Natural killer cell (primary cell): ENCODE results near the gene PIEZO1. TPM values are rescaled to one million over a fixed set of nuclear protein-coding genes. Genes with fewer than 3 reads are reported as not detected.

Experiments used
- ATAC-seq, 3 donors: fragments of 150-1000 bp in 2 of 3; fragments of 200-7000 bp in 1 of 3; cut with Tn5 transposase; 1 replicate in 1 of 3; 2 replicates in 2 of 3; pipeline ENCODE4 v1.10.0; 2021; ENCODE audit warnings: mild to moderate bottlenecking in 2 of 3, moderate library complexity in 2 of 3
- DNase-seq, 2 donors: peaks; one replicate each; pipeline versions ENCODE4 v3.0.0 to v3.0.0-alpha.2; 2013 to 2021; ENCODE audit warnings: mixed read lengths in 1 of 2
- H3K27ac ChIP-seq: one replicate; pipeline ENCODE4 v1.5.1; 2013; ENCODE audit warnings: mild to moderate bottlenecking, low read length
- H3K27me3 ChIP-seq: one replicate; pipeline ENCODE4 v1.6.1; 2013; ENCODE audit warnings: low read length; ENCODE audit not compliant: control insufficient read depth, insufficient read depth
- H3K36me3 ChIP-seq: one replicate; pipeline ENCODE4 v1.6.1; 2013; ENCODE audit warnings: low read length; ENCODE audit not compliant: control insufficient read depth, insufficient read depth
- H3K4me1 ChIP-seq: one replicate; pipeline ENCODE4 v1.6.1; 2013; ENCODE audit warnings: low read length; ENCODE audit not compliant: control insufficient read depth, insufficient read depth
- H3K4me3 ChIP-seq: one replicate; pipeline ENCODE4 v1.5.1; 2013; ENCODE audit warnings: low read length
- H3K9me3 ChIP-seq: one replicate; pipeline ENCODE4 v1.6.1; 2013; ENCODE audit warnings: low read length; ENCODE audit not compliant: control insufficient read depth, insufficient read depth
- H3K27ac Mint-ChIP-seq, 2 donors: one replicate each; pipeline ENCODE4 v1.8.0; 2022; ENCODE audit warnings: mild to moderate bottlenecking in 2 of 2, mixed read lengths in 2 of 2, moderate library complexity in 1 of 2
- H3K27me3 Mint-ChIP-seq, 2 donors: one replicate each; pipeline ENCODE4 v1.8.0; 2022; ENCODE audit warnings: low read depth in 2 of 2, mixed read lengths in 2 of 2
- H3K36me3 Mint-ChIP-seq: one replicate; pipeline ENCODE4 v1.8.0; 2022; ENCODE audit warnings: mixed read lengths
- H3K4me1 Mint-ChIP-seq, 2 donors: one replicate each; pipeline ENCODE4 v1.8.0; 2022; ENCODE audit warnings: mixed read lengths in 2 of 2
- H3K4me3 Mint-ChIP-seq: one replicate; pipeline ENCODE4 v1.8.0; 2022; ENCODE audit warnings: mild to moderate bottlenecking, moderate library complexity, mixed read lengths
- H3K9me3 Mint-ChIP-seq, 2 donors: one replicate each; pipeline ENCODE4 v1.8.0; 2022; ENCODE audit warnings: mixed read lengths in 2 of 2
- CTCF ChIP-seq: fragments of 200-600 bp; IDR thresholded peaks from one replicate; pipeline ENCODE4 v1.8.0; 2022; ENCODE audit warnings: antibody characterized with exemption
- WGBS: methylation state at CpG from one replicate; pipeline ENCODE4 v1.1.7; 2013; ENCODE audit warnings: missing lambda C conversion rate; ENCODE audit not compliant: insufficient coverage; 5-methylcytosine and 5-hydroxymethylcytosine counted together
- intact Hi-C: fragments of 100-400 bp; cut with micrococcal nuclease; formaldehyde crosslinking; loops from one replicate; pipeline ENCODE4 v1.14.2; 2022
- total RNA-seq, 4 donors: library from RNA; stranded (reverse); fragments of 120-200 nt in 1 of 4; gene quantifications; one replicate each; pipeline versions ENCODE4 v1.2.3 to v1.2.4, GENCODE V29; 2013 to 2022

PIEZO1 gene
- total RNA-seq, 3 donors from 2014 or later (not counting 1 experiment from before 2014, with no cell fraction given) = 172 to 197 (median 183) TPM

- ATAC-seq (no peak), DNase-seq (no peak)
- Histone ChIP-seq H3K36me3 (no peaks in the 10 kb centered on the region), H3K4me3 (no peak overlapping the region), H3K27me3 (no peaks in the 10 kb centered on the region), H3K4me1 (peaks cover 69% of the 10 kb centered on the region), H3K27ac (no peak overlapping the region), H3K9me3 (no peaks in the 10 kb centered on the region)
- TF ChIP-seq CTCF = no peak
- intact Hi-C loops = no loop called here
- H3K4me1 Mint-ChIP-seq = peaks cover 46 to 83% of the 10 kb centered on the region in 2 donors
- no peaks in the 10 kb centered on the region for H3K27me3 Mint-ChIP-seq
- WGBS = 38% methylated on average over 7 of the region's 7 CpGs
- H3K4me3 Mint-ChIP-seq = peak overlapping the region; percentile 58
- H3K9me3 Mint-ChIP-seq = no peaks in the 10 kb centered on the region
- peak overlapping the region; percentile 63 to 69 for H3K27ac Mint-ChIP-seq
- H3K36me3 Mint-ChIP-seq = no peaks in the 10 kb centered on the region
Observed at GRCh38 chr16:88778271-88778525, 6.8 kb downstream of the PIEZO1 start.

GRCh38 chr16:88777471-88778270 is 7.3 kb downstream of the PIEZO1 start:
- no peaks in the 10 kb centered on the region for H3K36me3 Mint-ChIP-seq
- no peaks in the 10 kb centered on the region for H3K9me3 Mint-ChIP-seq
- no peaks in the 10 kb centered on the region for H3K36me3 ChIP-seq
- H3K27ac ChIP-seq = no peak overlapping the region
- DNase-seq (no peak), ATAC-seq (no peak)
- no peak for TF ChIP-seq CTCF
- no peaks in the 10 kb centered on the region for H3K27me3 Mint-ChIP-seq
- peaks cover 63% of the 10 kb centered on the region for H3K4me1 ChIP-seq
- peak overlapping the region; percentile 58 for H3K4me3 Mint-ChIP-seq
- intact Hi-C loops = no loop called here
- H3K27ac Mint-ChIP-seq = peak overlapping the region; percentile 63 to 69
- no peaks in the 10 kb centered on the region for H3K9me3 ChIP-seq
- 60% methylated on average over 34 of the region's 34 CpGs for WGBS
- H3K4me1 Mint-ChIP-seq = peaks cover 40 to 78% of the 10 kb centered on the region in 2 donors
- no peak overlapping the region for H3K4me3 ChIP-seq
- no peaks in the 10 kb centered on the region for H3K27me3 ChIP-seq

GRCh38 chr16:88775825-88776224 is 9.2 kb downstream of the PIEZO1 start:
- peak overlapping the region in 1 of 2 donors; percentile 51 for H3K27ac Mint-ChIP-seq

More at GRCh38 chr16:88775825-88776224, 9.2 kb downstream of the PIEZO1 start:
- Mint-ChIP-seq H3K36me3 (no peaks in the 10 kb centered on the region), H3K4me1 (peaks cover 26 to 65% of the 10 kb centered on the region in 2 donors), H3K4me3 (no peak overlapping the region), H3K27me3 (no peaks in the 10 kb centered on the region), H3K9me3 (no peaks in the 10 kb centered on the region)
- peaks cover 59% of the 10 kb centered on the region for H3K4me1 ChIP-seq
- no peak for DNase-seq
- no peaks in the 10 kb centered on the region for H3K36me3 ChIP-seq
- TF ChIP-seq CTCF = no peak
- no peak overlapping the region for H3K27ac ChIP-seq
- WGBS = 82% methylated on average over 18 of the region's 18 CpGs
- no peak for ATAC-seq
- intact Hi-C loops = no loop called here
- H3K9me3 ChIP-seq = no peaks in the 10 kb centered on the region
- H3K4me3 ChIP-seq = no peak overlapping the region
- no peaks in the 10 kb centered on the region for H3K27me3 ChIP-seq
